Islet precursor cell (in vitro differentiated cells): Measurements from ENCODE around the gene PRIM2.
"Not testable (repeated sequence)": the region's sequence is repeated elsewhere in the genome, so short reads cannot be mapped to it uniquely, and the experiment has no call there.

Source experiments
- DNase-seq: peaks from one replicate; pipeline ENCODE4 v3.0.0-alpha.2; 2018

Gene PRIM2

GRCh38 chr6:57658526-57658925 is 341.1 kb downstream of the PRIM2 start:
- DNase-seq, result not testable (repeated sequence)

GRCh38 chr6:57659794-57660193 is 342.4 kb downstream of the PRIM2 start:
- not testable (repeated sequence) for DNase-seq

DNA sequence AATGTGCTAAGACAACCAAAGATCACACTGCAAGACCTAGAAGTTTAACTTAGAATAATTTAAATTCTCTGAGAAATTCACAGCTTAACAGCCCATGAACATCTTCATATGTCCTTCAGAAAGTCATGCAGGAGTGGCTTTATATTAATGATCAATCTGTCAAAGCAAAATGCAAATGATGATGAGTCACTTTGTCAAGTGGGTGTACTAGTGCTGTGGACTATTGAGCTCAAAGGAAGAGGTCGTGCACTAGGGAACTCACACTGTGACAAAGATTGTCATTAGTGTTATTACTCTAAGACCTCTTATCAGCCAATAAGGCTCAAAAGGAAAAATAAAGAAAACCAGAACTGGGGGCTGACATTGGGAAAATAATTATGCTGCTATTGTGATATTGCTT is 343.5 kb downstream of the PRIM2 start:
- not testable (repeated sequence) for DNase-seq

DNA sequence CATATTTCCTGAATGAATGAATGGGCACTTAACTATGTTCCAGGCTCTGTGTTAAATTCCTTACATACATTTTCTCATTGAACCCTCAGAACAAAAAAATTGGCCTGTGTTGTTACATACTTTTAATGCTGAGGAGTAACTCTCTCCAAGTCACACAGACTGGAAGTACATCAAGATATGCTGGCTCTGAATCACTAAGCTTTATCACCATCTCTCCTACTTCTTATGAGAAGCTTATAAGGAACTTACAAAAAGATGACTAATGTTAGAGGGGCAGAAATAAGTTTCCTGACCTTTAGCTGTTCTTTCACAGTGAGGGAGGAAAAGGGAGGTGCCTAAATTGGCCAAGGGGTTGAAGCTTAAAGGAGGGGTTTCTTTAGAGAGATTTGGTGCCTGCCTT is 350.7 kb downstream of the PRIM2 start:
- not testable (repeated sequence) for DNase-seq

- not testable (repeated sequence) for DNase-seq
Observed at GRCh38 chr6:57671237-57671636, 353.8 kb downstream of the PRIM2 start.

DNA sequence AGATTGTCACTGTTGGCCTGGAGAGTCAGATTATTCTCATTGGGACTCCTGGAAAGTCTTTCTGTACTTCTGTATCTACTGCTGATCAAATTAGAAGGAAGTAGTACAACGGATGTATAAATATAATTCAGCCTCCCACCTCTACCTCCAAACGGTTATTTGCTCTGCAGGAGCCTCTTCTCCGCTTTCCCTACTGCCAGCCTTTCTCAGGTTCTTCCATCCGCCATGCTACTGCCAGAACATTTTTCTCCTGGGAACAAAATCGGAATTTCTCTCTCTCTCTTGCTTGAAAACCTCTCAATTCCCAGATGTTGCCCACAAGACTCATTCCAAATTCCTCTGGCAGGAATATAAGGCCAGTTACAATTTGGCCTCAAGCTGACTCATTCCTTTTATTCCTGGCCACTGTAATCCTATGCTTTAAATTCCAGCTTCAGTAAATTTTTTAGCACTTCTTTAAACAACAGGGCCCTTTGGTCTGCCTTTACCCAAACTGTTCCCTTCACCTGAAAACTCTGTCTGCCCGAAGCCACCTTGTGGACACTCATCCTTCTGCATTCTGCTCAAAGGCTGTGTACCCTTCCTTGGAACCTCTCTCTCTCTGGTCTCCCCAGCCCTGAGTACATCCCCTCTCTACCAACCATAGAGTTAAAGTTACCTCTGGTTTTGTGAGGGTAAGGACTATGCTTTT is 354.7 kb downstream of the PRIM2 start:
- DNase-seq, result peak; percentile 54

GRCh38 chr6:57673281-57673680 is 355.9 kb downstream of the PRIM2 start:
- peak; percentile 67 for DNase-seq

- DNase-seq, result not testable (repeated sequence)
Observed at GRCh38 chr6:57675386-57675785, 358.0 kb downstream of the PRIM2 start.

GRCh38 chr6:57696382-57696781 is 379.0 kb downstream of the PRIM2 start:
- DNase-seq, result not testable (repeated sequence)
